HUES64 (cell line): ENCODE results near the gene VDR.

Source experiments
- H3K27ac ChIP-seq: 2 replicates; pipeline ENCODE4 v1.7.0; 2013; ENCODE audit warnings: low read depth, low read length, inconsistent platforms
- H3K27me3 ChIP-seq: 2 replicates; pipeline ENCODE4 v1.6.1; 2013; ENCODE audit warnings: mild to moderate bottlenecking, low read length; ENCODE audit not compliant: insufficient read depth
- H3K36me3 ChIP-seq: 2 replicates; pipeline ENCODE4 v1.6.1; 2013; ENCODE audit warnings: mild to moderate bottlenecking, low read length; ENCODE audit not compliant: insufficient read depth
- H3K4me1 ChIP-seq: 2 replicates; pipeline ENCODE4 v1.6.1; 2013; ENCODE audit warnings: mild to moderate bottlenecking, low read length, moderate library complexity; ENCODE audit not compliant: insufficient read depth
- H3K4me3 ChIP-seq: 2 replicates; pipeline ENCODE4 v1.5.1; 2013; ENCODE audit warnings: mild to moderate bottlenecking, low read length, moderate library complexity
- H3K9ac ChIP-seq: 2 replicates; pipeline ENCODE4 v1.6.1; 2013; ENCODE audit warnings: mild to moderate bottlenecking, low read depth, low read length
- H3K9me3 ChIP-seq: 2 replicates; pipeline ENCODE4 v1.6.1; 2013; ENCODE audit warnings: low read depth, low read length; ENCODE audit not compliant: insufficient read depth
- WGBS: fragments of 150-250, 120-280 bp; methylation state at CpG from one replicate; pipeline ENCODE4 v1.1.7; 2013; ENCODE audit warnings: missing lambda C conversion rate; 5-methylcytosine and 5-hydroxymethylcytosine counted together

VDR gene

DNA sequence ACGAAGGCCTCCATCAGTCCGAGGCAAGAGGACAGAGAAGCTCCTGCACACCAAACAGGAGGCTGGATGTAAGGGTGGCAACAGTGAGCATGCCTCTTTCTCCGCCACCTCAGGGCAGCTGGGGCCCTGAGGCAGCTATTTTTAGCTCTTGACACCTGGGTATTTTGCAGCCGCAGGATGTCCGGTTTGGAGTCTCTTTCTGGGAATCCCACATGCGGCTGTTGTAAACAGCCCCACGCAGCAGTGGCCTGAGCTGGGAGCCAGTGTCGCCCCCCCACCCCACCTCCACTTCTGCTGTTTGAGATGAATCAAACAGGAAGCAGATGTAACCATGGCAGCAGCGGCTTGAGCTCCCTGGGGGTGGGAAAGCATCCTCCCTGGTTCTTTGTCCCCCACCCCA is 96.7 kb downstream of the VDR start:
- Histone ChIP-seq H3K27me3 (no peaks in the 10 kb centered on the region), H3K4me3 (no peak overlapping the region), H3K9ac (no peak overlapping the region), H3K4me1 (peaks cover 48% of the 10 kb centered on the region), H3K36me3 (peaks cover 16% of the 10 kb centered on the region), H3K9me3 (no peaks in the 10 kb centered on the region), H3K27ac (no peak overlapping the region)
- 84% methylated on average over 9 of the region's 9 CpGs for WGBS

GRCh38 chr12:47807338-47807737 is 97.5 kb downstream of the VDR start:
- Histone ChIP-seq H3K4me1 (peaks cover 45% of the 10 kb centered on the region), H3K27me3 (no peaks in the 10 kb centered on the region), H3K9me3 (no peaks in the 10 kb centered on the region), H3K9ac (no peak overlapping the region), H3K4me3 (no peak overlapping the region), H3K27ac (no peak overlapping the region), H3K36me3 (peaks cover 16% of the 10 kb centered on the region)
- 84% methylated on average over 5 of the region's 5 CpGs for WGBS

GRCh38 chr12:47805417-47805816 is 99.4 kb downstream of the VDR start:
- Histone ChIP-seq H3K36me3 (peaks cover 16% of the 10 kb centered on the region), H3K4me1 (peaks cover 26% of the 10 kb centered on the region), H3K9ac (no peak overlapping the region), H3K27ac (no peak overlapping the region), H3K4me3 (no peak overlapping the region), H3K9me3 (no peaks in the 10 kb centered on the region), H3K27me3 (no peaks in the 10 kb centered on the region)
- 93% methylated on average over 2 of the region's 2 CpGs for WGBS

DNA sequence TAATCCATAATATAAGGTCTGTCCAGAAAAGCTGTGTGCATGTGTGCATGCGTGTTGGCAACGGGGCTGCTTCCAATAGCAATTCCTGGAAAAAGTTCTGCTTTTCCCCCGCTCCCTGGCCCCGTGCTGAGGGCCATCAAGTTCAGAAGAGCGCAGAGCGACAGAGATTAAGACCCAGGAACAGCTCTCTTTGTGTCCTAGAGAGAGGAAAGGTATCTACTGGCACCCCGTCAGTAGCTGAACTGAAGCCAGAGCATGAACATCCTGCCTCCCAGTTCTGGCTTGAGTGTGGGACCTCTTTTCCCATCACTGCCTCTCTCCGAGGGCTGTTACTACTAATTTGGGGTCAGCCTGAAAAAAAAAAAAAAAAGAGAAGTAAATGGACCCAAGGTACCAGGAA is 100.6 kb downstream of the VDR start:
- Histone ChIP-seq H3K4me1 (peaks cover 20% of the 10 kb centered on the region), H3K27me3 (no peaks in the 10 kb centered on the region), H3K9ac (no peak overlapping the region), H3K27ac (no peak overlapping the region), H3K36me3 (peaks cover 16% of the 10 kb centered on the region), H3K9me3 (no peaks in the 10 kb centered on the region), H3K4me3 (no peak overlapping the region)
- WGBS = 94% methylated on average over 8 of the region's 8 CpGs

GRCh38 chr12:47803191-47803875 is 101.5 kb downstream of the VDR start:
- Histone ChIP-seq H3K36me3 (peaks cover 16% of the 10 kb centered on the region), H3K27ac (no peak overlapping the region), H3K4me1 (peaks cover 12% of the 10 kb centered on the region), H3K9ac (no peak overlapping the region), H3K27me3 (no peaks in the 10 kb centered on the region), H3K4me3 (no peak overlapping the region), H3K9me3 (no peaks in the 10 kb centered on the region)
- WGBS = 90% methylated on average over 12 of the region's 12 CpGs

- Histone ChIP-seq H3K4me3 (no peak overlapping the region), H3K27ac (no peak overlapping the region), H3K4me1 (peaks cover 2% of the 10 kb centered on the region; the same call in 1 of the 2 replicates), H3K9ac (no peak overlapping the region), H3K36me3 (peaks cover 16% of the 10 kb centered on the region), H3K27me3 (no peaks in the 10 kb centered on the region), H3K9me3 (no peaks in the 10 kb centered on the region)
- 75% methylated on average over 5 of the region's 5 CpGs for WGBS
These were observed 102.5 kb downstream of the VDR start for GRCh38 chr12:47802312-47802711.

DNA sequence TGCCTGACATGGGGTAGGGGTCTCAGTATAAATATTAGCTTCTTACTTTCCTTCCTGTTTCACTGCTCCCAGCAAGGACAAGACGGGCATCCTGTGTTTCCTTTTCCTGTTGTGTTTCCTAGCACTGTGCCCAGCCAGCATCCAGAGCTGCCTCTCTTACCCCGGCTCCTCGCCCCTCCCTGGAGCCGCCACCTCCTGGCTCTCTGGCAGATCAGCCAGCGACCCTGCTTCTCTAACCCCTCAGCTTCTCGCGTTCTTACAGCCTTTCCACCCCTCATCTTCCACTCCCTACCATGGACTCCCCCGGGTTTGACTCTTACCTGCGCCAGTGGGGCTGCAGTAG is 102.9 kb downstream of the VDR start:
- Histone ChIP-seq H3K36me3 (peaks cover 18% of the 10 kb centered on the region), H3K4me1 (no peaks in the 10 kb centered on the region), H3K4me3 (no peak overlapping the region), H3K27ac (no peak overlapping the region), H3K9ac (no peak overlapping the region), H3K9me3 (no peaks in the 10 kb centered on the region), H3K27me3 (no peaks in the 10 kb centered on the region)
- WGBS = 88% methylated on average over 9 of the region's 9 CpGs

- H3K27ac ChIP-seq = no peak overlapping the region
- H3K9me3 ChIP-seq = no peaks in the 10 kb centered on the region
- no peak overlapping the region for H3K9ac ChIP-seq
- H3K36me3 ChIP-seq = peaks cover 23% of the 10 kb centered on the region
- no peaks in the 10 kb centered on the region for H3K4me1 ChIP-seq
- H3K27me3 ChIP-seq = no peaks in the 10 kb centered on the region
- no peak overlapping the region for H3K4me3 ChIP-seq
- WGBS = 92% methylated on average over 5 of the region's 7 CpGs
These were observed 103.5 kb downstream of the VDR start for GRCh38 chr12:47801170-47801903.

GRCh38 chr12:47800582-47800981 is 104.2 kb downstream of the VDR start:
- 90% methylated on average over 7 of the region's 7 CpGs for WGBS
- Histone ChIP-seq H3K4me1 (no peaks in the 10 kb centered on the region), H3K27ac (no peak overlapping the region), H3K4me3 (no peak overlapping the region), H3K27me3 (no peaks in the 10 kb centered on the region), H3K36me3 (peaks cover 25% of the 10 kb centered on the region), H3K9me3 (no peaks in the 10 kb centered on the region), H3K9ac (no peak overlapping the region)

DNA sequence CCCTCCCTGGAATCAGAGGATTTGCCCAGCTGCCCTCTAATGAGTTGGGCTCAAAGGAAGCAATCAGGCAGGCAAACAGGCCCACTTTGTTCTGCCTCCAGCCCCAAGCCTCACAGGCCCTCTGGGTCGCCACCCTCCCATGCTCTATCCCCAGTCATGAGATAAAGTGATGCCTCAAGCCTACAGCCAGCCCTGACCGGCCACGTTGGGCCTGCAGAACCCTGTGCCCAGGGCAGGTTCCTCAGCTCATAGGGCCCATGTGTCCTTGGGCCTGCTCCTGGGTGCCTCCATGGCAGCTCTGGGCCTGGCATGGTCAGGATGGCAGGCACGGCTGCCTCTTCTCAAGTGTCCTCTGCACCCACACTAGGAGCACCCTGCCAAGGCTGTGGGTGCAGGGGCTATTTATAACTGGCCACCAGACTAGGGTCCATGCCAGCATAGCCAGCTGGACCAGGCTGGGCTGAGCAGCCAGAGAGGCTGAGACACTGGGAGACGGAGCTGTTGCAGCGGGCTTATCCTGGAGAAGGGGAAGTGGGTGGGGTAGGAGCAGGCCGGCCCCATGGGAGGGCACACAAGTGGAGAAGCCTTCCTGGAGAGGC is 105.3 kb downstream of the VDR start:
- no peaks in the 10 kb centered on the region for H3K4me1 ChIP-seq
- H3K27me3 ChIP-seq = no peaks in the 10 kb centered on the region
- H3K9ac ChIP-seq = no peak overlapping the region
- H3K36me3 ChIP-seq = peaks cover 24% of the 10 kb centered on the region
- 94% methylated on average over 7 of the region's 7 CpGs for WGBS
- no peaks in the 10 kb centered on the region for H3K9me3 ChIP-seq
- H3K27ac ChIP-seq = no peak overlapping the region
- H3K4me3 ChIP-seq = no peak overlapping the region

DNA sequence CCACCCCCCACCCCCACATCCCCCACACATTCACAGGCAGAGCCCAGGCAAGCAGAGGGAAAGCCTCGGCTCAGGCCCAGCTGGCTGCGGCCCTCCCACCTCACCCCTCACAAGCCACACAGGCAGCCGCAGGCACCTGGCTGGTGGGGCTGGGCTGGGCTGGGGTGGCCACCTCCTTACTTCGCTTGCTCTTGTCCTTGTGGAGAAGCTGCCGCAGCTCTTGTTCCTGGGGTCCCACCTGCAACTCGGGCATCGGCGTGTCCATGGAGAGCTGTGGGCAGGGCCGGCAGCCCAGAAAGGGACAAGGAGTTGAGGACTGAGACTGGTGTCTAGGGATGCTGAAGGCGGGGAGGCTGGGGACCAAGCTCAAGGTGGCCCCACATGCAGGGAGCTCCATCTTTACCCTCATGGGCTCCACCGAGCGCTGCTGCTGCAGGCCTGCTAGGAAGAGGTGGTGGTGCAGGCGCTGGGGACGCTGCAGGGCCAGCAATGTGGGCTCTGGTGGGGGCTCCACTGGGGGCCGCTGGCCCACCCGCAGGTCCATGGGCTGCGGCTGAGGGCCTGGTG is 106.3 kb downstream of the VDR start:
- Histone ChIP-seq H3K4me1 (no peaks in the 10 kb centered on the region), H3K27ac (no peak overlapping the region), H3K9me3 (no peaks in the 10 kb centered on the region), H3K9ac (no peak overlapping the region), H3K27me3 (no peaks in the 10 kb centered on the region), H3K4me3 (no peak overlapping the region), H3K36me3 (peaks cover 32% of the 10 kb centered on the region)
- WGBS = 92% methylated on average over 17 of the region's 17 CpGs
